ENCODE results near the gene AGXT.
"Not testable (repeated sequence)": the region's sequence is repeated elsewhere in the genome, so short reads cannot be mapped to it uniquely, and the experiment has no call there.

The AGXT gene

DNA sequence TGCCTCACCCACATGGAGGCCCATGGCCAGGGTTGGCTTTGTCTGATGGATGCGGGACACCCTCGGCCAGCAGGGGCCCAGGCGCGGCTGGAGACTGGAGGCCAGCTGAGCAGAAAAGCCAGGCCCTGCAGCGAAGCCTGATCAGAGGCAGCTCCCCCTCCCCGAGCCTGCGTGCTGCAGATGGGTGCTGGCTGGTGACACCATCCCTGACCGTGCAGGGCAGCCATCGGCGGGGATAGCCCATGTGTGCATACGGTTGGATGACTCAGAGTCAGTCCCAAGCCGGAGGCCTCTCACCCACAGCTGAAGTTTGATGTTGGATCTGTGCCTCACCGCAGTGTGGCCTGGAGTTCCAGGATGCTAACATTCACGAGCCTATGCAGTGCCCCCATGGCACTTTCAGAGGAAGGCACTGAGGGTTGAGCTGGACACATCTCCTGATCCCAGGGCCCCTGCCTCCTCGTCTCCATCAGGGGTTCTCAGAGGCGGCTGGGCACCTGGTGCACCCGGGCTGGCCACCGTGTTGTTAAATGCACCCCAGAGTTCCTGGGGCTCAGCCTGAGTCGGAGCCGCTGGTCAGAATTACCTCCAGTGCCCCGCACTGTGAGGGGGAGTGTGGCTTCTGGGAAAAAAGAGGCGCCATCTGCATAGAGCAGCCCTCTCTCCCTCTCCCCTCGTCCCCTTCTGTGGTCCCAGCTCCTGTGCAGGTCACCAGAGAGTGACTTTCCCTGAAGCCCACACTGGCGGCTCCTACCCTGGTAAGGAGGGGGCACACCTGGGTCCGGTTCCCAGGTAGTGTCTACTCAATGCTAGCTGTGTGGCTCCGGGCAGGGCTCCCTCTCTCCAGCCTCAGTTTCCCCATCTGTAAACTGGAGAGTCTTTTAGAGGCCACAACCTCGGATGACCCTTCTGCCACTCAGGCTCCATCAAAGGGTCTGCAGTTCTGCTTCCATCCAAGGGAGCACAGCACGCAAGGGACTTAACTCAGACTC lies 29.2 kb upstream of the AGXT start:
- DNase-seq (ENCODE audit: low read depth in 2 of 2): no peak

DNA sequence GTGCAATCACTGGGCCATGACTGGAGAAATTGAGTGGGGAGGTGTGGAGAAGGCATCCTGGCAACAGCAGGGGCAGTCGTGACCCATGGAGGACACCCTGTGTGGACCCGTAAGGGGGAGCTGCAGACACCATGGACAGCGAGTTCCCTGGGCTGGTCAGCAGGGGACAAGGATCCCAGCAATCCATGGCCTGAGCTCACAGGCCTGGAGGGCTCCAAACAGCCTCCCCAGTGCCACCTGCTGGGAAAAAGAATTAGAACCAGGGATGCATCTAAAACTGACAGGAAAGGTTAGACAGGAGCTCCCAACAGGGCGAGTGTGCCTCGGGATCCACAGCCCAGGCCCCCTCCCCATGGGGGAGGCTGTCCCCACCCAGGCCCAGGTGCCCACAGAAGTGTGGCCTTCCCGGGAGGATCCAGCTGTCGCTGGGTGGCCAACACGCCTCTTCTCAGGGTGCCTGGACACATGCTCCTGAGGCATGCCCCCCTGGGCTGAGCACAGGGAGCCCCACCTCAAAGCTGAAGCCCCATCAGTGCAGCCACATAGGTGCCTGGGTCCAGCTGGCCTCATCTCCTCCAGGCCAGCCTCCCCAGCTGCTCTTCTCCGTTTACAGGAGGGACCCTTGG lies 28.1 kb upstream of the AGXT start:
- DNase-seq (ENCODE audit: low read depth in 2 of 2): no peak

DNA sequence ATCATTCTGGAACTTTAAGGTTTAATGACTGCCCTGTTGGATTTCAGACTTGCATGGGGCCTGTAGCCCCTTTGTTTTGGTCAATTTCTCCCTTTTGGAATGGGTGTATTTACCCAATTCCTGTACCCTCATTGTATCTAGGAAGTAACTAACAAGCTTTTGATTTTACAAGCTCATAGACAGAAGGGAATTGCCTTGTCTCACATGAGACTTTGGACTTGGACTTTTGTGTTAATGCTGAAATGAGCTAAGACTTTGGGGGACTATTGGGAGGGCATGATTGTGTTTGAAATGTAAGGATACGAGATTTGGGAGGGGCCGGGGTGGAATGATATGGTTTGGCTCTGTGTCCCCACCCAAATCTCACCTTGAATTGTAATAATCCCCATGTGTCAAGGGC lies 22.3 kb upstream of the AGXT start:
- not testable (repeated sequence) for DNase-seq (ENCODE audit: low read depth in 2 of 2)

DNA sequence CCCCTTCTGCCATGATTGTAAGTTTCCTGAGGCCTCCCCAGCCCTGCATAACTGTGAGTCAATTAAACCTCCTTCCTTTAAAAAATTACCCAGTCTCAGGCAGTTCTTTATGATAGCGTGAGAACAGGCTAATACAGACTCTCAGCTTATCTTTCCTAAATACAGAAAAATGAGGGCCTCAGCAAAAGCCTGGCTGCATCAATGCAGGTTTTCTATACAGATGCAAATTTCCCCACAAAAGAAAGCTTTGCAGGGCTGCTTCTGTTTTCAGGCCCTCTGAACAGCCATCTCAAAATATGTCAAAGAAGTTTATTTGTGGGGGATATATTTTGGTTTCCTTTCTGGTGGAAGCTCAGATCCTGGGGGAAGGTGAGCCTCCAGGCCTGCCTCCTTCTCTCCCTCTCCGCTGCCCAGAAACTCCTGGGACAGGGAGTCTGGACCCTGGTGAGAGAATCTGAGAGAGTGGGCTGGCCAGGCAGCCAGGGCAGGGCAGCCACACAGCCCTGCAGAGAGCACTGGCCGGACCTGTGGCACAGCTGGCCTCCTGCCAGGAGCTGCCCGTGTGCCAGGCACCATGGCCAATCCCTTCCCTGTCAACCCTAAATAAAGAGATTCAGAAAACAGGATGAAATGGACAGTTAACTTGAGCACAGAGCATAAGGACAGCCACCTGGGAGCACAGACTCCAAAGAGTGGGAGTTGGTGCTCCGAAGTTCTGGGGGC lies 21.6 kb upstream of the AGXT start:
- DNase-seq (ENCODE audit: low read depth in 2 of 2): no peak

DNA sequence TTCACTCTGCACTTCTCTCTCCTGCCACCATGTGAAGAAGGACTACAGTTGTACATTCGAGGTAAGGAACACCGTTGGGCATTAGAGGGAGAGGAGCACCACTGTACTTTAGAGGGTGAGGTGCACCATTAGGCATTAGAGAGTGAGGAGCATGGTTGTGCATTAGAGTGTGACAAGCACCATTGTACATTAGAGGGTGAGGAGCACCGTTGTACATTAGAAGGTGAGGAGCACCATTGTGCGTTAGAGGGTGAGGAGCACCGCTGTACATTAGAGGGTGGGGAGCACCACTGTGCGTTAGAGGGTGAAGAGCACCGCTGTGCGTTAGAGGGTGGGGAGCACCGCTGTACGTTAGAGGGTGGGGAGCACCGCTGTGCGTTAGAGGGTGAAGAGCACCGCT lies 20.8 kb upstream of the AGXT start:
- DNase-seq (ENCODE audit: low read depth in 2 of 2): no peak

DNA sequence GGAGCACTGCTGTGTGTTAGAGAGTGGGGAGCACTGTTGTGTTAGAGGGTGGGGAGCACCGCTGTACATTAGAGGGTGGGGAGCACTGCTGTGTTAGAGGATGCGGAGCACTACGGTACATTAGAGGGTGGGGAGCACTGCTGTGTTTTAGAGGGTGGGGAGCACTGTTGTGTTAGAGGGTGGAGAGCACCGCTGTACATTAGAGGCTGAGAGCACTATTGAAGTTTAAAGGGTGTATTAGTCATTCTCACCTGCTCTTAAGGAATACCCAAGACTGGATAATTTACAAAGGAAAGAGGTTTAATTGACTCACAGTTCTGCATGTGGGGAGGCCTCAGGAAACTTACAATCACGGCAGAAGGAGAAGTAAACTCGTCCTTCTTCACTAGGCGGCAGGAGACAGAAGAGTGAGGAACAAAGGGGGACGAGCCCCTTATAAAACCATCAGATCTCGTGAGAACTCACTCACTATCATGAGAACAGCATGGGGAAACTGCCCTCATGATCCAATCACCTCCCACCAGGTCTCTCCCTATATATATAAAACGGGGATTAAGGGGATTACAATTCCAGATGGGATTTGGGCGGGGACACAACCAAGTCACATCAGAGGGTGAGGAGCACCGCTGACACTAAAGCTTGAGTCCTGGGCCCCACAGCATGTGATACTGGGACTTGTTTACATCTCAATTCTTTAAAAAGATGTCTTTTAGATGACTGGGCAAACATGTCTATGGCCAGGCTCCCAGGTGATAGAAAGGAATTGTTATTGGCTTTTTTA lies 19.5 kb upstream of the AGXT start:
- no peak for DNase-seq (ENCODE audit: low read depth in 2 of 2)

DNA sequence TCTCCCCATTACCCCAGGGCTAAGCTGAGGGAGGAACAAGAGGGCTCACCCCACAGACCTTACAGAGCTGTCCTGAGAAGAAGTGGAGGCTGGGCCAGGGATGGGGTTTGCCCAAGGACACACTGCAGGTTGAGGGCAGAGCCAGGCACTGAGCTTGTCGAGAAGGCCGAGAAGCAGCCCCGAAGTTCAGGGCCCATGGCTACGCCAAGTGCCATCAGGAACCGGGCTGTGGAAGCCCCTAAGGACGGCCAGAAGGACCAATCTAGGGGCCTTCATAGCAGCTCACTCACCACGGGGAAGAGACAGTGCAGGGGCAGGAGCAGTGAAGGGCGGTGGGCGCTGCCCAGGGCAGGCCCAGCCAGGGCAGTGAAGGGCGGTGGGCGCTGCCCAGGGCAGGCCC lies 18.6 kb upstream of the AGXT start:
- DNase-seq (ENCODE audit: low read depth in 2 of 2): no peak

DNA sequence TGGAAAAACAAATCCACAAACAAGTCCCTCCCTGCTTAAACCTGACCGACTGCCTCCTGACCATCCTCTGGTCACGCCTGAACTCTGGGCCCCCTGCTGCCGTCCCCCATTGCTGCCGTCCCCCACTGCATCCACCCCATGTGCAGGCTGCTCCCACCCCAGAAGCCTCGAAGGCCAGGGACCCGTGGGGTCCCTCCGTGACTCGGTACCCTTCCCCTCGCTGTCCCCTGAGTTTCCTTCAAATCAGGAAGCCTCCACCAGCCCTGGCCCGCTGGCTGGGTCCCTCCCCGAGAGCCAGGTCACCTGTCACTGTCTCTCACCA lies 17.9 kb upstream of the AGXT start:
- DNase-seq (ENCODE audit: low read depth in 2 of 2): no peak

DNA sequence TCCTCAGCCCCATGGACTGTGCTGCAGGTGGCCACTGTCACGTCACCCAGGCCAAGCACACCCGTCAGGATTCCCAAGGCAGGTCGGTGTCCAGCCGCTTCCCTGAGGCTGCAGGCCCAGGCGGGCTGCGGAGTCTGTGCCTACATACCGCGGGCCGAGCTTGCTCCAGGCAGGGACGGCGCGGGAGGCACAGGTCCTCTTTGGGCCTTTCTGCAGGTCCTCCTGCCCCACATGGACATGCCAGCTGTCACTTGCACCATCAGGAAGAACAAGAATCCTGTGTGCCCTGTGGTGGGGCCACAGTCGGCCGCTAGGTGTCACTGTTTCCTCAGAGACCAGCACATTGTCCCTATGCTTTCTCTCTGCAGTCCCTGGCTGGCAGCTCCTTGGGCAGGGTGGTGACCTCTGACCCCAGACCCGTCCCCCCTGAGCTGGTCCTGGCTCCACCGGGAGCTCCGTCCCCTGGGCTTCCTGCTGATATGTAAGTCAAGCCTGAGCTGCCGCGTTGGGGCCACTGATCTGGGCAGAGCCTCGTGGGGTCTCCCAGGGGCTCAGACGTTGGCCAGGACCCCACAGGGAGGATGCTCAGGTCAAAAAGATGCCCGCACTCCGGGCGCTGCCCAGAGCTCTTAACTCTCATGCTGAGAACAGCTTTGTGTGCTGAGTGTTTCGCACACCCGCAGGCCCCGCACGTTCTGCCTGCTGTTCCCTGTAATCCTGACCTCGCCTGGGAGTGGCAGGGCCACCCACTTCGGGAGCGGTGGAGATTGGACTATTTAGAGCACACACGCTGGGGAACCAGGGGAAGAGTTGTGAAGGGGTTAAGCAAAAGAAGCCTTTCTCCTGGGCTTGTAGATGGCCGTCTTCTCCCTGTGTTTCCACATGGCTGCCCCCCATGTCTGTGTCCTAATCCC lies 17.3 kb upstream of the AGXT start:
- DNase-seq (ENCODE audit: low read depth in 2 of 2): peak; percentile 73 to 84

DNA sequence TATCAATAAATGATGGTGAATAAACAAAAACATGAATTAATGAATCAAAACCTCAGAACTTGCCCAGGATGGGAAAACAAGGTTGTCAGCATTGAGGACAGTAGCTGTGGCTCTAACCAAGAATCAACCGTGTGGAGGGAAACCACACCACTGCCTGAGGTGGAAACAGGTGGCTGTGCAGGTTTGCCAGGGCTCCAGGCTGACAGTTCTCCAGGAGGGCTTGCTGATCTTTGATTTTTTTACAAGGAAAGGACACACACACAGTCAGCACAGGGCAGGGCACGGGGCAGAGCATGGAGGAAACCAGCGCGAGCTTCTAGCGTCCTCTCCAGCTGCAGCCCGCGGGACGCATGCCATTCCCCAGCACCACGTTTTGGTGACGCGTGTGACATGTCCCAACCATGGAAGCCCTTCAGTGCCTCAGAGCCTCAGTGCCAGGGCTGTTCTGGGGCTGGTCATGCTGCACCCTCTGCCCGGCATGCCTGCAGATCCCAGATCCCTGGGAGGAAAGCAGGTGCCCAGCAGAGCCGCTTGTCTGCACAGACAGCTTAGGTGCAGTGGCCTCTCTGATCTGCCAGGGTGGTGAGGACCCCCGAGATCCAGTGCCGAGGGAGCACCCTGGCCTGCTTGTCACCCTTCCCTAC lies 15.8 kb upstream of the AGXT start:
- DNase-seq (ENCODE audit: low read depth in 2 of 2): no peak

DNA sequence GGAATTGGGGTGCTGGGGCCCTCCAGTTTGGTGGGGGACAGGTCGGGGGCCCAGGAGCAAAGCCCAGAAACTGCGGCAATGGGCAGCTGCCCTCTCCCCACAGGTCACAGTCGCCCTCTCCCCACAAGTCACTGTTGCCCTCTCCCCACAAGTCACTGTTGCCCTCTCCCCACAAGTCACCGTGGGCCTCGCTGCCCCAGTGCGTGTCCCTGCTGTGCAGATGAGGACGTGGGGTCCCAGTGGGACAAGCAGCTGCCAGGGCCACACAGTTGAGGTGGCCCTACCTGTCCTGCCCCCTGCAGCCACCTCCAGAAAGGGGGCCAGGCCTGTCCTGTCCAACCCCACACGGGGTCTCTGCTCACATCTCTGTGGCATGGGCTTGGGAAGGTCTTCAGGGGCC lies 13.0 kb upstream of the AGXT start:
- no peak for DNase-seq (ENCODE audit: low read depth in 2 of 2)

DNA sequence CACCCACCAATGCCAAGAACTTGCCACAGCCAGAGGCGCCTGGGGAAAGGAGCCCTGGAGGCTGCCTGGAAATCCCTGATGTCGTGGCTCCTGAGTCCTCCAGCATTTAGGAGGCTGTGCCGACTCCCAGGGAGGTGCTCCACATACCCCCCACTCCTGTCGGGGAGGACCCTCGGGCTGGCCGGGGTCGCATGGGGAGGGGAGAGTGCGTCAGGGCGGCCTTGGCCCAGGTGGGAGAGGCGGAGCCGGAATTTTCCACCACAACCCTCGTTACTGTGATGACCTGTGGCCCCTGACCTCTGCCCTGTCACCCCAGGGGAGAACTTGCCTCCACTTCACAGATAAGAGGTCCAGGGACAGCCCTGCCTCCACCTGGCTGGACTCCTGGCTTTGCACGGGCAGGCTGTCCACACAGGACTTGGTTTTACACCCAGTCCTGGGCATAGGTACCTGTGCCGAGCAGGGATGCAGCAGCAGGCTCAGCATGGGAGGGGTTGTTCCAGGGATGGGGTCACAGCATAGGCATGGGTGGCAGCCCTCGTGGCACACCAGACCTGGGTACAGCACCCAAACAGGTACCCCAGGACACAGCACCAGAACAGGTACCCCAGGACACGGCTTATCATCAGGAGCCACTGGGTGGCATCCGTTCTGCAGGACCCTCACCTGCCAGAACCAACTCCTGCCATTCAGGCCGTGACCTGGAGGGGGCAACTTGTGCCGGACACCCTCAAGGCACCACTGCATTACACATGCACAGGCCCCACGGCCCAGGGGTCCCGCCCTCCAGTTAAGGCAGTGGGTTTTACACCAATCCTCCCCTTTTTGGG lies 12.3 kb upstream of the AGXT start:
- DNase-seq (ENCODE audit: low read depth in 2 of 2): no peak

DNA sequence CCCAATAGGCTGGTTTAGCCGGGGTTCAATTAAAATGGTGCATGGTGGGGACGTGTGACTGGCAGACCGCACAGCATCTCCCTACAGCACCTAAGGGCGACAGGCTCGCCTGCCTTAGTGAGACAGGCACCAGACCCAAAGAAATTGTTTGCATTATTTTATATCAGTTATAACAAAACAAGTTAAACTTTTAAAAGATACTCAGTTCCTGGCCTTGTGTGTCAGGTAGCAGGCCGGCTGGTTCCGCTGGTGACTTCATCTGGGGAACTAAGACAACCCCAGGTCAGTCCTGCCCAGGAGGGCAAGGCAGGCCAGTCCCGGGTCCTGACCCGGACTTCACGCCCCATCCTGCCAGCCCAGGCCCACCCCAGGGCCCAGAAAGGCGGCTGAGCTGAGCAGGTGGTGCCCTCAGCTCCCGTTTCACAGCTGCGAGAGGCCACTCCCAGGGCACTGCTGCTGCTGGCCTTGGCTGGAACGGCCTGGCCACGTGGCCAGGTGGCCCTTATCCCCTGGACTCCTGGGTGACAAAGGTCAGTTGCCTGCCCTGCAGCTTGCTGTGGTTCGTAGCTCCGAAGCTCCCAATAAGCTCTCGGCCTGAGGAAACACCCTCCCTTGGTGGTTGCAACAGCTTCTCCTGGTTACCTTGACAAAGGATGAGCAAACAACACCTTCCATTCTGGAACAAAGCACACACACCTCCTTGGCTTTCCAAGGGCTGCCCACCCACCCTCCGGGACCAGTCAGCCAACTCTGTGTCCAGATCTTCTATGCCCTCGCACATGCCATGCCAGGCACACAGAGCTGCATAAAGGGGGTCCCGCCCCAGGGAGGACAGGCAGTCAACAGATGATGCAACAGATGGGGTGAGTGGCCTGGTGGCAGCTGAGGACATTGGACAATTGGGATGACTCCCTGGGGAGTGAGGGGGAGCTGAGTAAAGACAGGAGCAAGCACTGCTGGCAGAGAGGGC lies 11.3 kb upstream of the AGXT start:
- DNase-seq (ENCODE audit: low read depth in 2 of 2): no peak

DNA sequence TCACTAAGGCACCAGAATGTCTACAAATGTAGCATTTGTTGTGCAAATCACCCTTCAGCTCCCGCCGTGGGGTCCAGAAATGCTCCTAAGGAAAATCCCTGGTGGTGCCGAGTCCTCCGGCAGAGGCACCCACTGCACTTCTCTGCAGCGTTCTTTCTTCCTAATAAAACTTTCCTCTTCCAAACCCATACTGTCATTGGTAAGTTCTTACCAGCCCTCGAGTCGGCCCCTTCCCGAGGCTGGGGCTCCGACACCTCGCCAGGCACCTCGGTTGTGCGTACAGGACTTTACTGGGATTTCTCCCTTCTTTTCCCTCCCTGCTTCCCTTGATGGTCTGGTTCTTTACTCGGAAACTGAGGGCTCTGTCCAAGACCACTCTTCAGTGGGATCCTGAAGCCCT lies 10.3 kb upstream of the AGXT start:
- DNase-seq (ENCODE audit: low read depth in 2 of 2): no peak

DNA sequence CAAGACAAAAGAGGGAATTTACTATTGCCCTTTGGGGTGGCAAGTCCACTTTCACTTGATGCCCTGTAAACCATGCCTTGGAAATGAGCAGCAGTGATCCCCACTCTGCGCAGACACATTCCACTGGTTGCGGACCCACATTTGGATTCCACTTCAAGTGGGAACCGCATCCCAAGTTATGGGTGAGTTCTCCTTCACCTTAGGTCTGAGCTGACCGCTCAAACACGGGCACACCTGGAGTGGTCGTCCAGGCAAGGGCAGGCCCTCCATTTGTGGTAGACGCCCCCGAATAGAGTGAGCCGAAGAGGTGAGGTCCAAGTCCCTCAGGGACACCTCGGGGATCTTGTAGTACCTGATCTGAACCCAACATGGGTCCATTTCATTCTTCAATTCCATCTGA lies 9.8 kb upstream of the AGXT start:
- DNase-seq (ENCODE audit: low read depth in 2 of 2): no peak

DNA sequence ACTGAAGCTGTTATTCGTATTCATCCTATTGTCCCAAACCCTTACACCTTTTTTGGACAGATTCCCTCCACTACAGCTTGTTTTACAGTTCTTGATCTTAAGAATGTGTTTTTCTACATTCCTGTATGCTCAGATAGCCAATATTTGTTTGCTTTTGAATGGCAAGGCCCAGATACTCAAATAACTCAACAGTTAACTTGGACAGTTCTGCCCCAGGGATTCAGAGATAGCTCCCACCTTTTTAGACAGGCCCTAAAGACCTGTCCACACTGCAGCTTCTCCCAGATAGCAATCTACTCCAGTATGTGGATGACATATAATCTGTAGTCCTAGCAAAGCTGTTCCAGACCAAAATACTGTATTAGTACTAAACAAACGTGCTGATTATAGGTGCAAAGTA lies 7.1 kb upstream of the AGXT start:
- DNase-seq (ENCODE audit: low read depth in 2 of 2): no peak

DNA sequence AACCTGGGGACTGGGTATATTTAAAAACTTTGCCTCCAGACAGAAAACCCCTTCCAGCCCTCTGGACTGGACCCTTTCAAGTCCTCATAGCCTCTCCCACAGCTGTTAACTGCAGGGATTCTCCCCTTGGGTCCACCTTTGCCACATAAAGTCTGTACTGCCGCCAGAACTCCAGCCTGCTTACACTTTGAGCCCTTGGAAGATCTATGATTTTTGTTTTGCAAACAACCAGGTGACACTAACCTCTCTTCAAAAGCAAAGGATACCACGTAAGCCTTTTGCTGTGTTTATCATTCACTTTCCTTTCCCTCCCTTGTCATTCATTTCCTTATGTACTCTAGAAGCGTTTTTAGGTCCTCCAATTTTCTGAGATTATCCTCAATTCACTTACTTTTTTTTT lies 4.1 kb upstream of the AGXT start:
- no peak for DNase-seq (ENCODE audit: low read depth in 2 of 2)

DNA sequence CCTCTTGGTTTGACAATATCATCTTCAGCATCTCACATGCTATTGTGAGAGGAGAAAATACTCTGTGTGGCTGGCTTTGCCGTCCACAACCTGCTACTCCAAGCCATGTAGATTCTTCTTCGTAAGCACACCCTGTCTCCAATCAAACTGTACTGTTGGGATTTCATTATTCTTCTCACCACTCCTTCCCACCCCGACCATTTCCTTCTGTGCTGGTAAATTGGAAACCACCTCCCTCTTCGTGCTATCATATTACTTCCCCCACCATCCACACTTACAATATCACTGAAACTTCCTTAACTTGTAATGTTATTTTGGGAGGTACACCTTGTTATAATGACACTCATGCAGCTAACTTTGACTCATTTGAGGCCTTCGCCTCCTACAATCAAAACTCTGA lies 3.2 kb upstream of the AGXT start:
- DNase-seq (ENCODE audit: low read depth in 2 of 2): no peak
